ENCODE data around the gene TCF7L2.

The TCF7L2 gene

GRCh38 chr10:113026679-113027078 is 76.6 kb downstream of the TCF7L2 start:
- no peak for DNase-seq

GRCh38 chr10:113027230-113027573 is 77.2 kb downstream of the TCF7L2 start:
- no peak for DNase-seq

- peak; percentile 48 for DNase-seq
Measured at GRCh38 chr10:113027574-113028455, 77.8 kb downstream of the TCF7L2 start.

GRCh38 chr10:113028456-113029440 is 78.7 kb downstream of the TCF7L2 start:
- no peak for DNase-seq

- DNase-seq = no peak
Measured at GRCh38 chr10:113030453-113030852, 80.4 kb downstream of the TCF7L2 start.

- DNase-seq = no peak
Measured at GRCh38 chr10:113031147-113031546, 81.1 kb downstream of the TCF7L2 start.

- DNase-seq = no peak
Measured at GRCh38 chr10:113033991-113034390, 83.9 kb downstream of the TCF7L2 start.

GRCh38 chr10:113035732-113036312 is 85.8 kb downstream of the TCF7L2 start:
- DNase-seq = no peak

- no peak for DNase-seq
Measured at GRCh38 chr10:113036619-113037018, 86.6 kb downstream of the TCF7L2 start.

- DNase-seq = no peak
Measured at GRCh38 chr10:113037218-113037617, 87.2 kb downstream of the TCF7L2 start.

GRCh38 chr10:113038183-113038582 is 88.1 kb downstream of the TCF7L2 start:
- DNase-seq = no peak

GRCh38 chr10:113038985-113039384 is 88.9 kb downstream of the TCF7L2 start:
- DNase-seq = no peak

GRCh38 chr10:113041324-113041723 is 91.3 kb downstream of the TCF7L2 start:
- no peak for DNase-seq

GRCh38 chr10:113041841-113042750 is 92.0 kb downstream of the TCF7L2 start:
- DNase-seq = no peak

- DNase-seq = no peak
Measured at GRCh38 chr10:113042868-113043267, 92.8 kb downstream of the TCF7L2 start.

- no peak for DNase-seq
Measured at GRCh38 chr10:113044016-113044755, 94.1 kb downstream of the TCF7L2 start.

GRCh38 chr10:113045147-113046055 is 95.4 kb downstream of the TCF7L2 start:
- DNase-seq = no peak

- DNase-seq = no peak
Measured at GRCh38 chr10:113047151-113047550, 97.1 kb downstream of the TCF7L2 start.

GRCh38 chr10:113047605-113047962 is 97.5 kb downstream of the TCF7L2 start:
- DNase-seq = no peak

Data from hematopoietic multipotent progenitor cell treated with erythropoietin and hydrocortisone succinate and interleukin-3 and kit ligand, for 4 days (in vitro differentiated cells).